H1 (cell line): ENCODE data around the gene C19orf85. TPM values are rescaled to one million over a fixed set of nuclear protein-coding genes. Genes with fewer than 3 reads are reported as not detected.
A peak's percentile ranks its signal among the peaks of the same experiment; 100 is the strongest.

Source experiments
- CTCF ChIA-PET: fragments of 300-600 bp; sonication (Branson Sonifier 250); formaldehyde crosslinking; loops from one replicate; lab custom pipeline; 2021; ENCODE audit not compliant: partially characterized antibody; lab: Charles Lee
- POLR2A ChIA-PET: fragments of 300-600 bp; sonication (Branson Sonifier 250); formaldehyde crosslinking; loops from one replicate; lab custom pipeline; 2021; ENCODE audit warnings: inconsistent platforms; ENCODE audit not compliant: partially characterized antibody; lab: Charles Lee
- DNase-seq, 2 experiments: peaks; one replicate each; pipeline versions ENCODE4 v3.0.0 to v3.0.0-alpha.2; 2010 to 2022; ENCODE audit warnings: low spot score in 2 of 2, low read depth in 1 of 2, mixed read lengths in 1 of 2
- FAIRE-seq: peaks from 2 replicates; lab custom pipeline; 2011; peaks lifted over from hg19 to GRCh38; lab: Jason Lieb, UNC
- H2AFZ ChIP-seq: 2 replicates; pipeline ENCODE4 v1.8.1; 2012; ENCODE audit warnings: low read length, inconsistent platforms
- H2AK5ac ChIP-seq: 2 replicates; pipeline ENCODE4 v1.6.1; 2013; ENCODE audit warnings: low read depth, low read length
- H2BK120ac ChIP-seq: replicated peaks from 2 replicates; pipeline ENCODE3; 2013; ENCODE audit warnings: low read depth, low read length, inconsistent platforms
- H2BK12ac ChIP-seq: 2 replicates; pipeline ENCODE4 v1.6.1; 2013; ENCODE audit warnings: low read depth, low read length
- H2BK15ac ChIP-seq: 2 replicates; pipeline ENCODE4 v1.6.1; 2013; ENCODE audit warnings: low read length
- H2BK20ac ChIP-seq: 2 replicates; pipeline ENCODE4 v1.6.1; 2013; ENCODE audit warnings: low read length
- H2BK5ac ChIP-seq: 2 replicates; pipeline ENCODE4 v1.6.1; 2013; ENCODE audit warnings: low read depth, low read length
- H3K14ac ChIP-seq: 2 replicates; pipeline ENCODE4 v1.6.1; 2013; ENCODE audit warnings: inconsistent platforms; ENCODE audit not compliant: insufficient read length
- H3K18ac ChIP-seq: 2 replicates; pipeline ENCODE4 v1.6.1; 2013; ENCODE audit warnings: low read length; ENCODE audit errors: extremely low read depth
- H3K23ac ChIP-seq: 2 replicates; pipeline ENCODE4 v1.6.1; 2013; ENCODE audit warnings: inconsistent platforms; ENCODE audit not compliant: insufficient read length
- H3K23me2 ChIP-seq: 2 replicates; pipeline ENCODE4 v1.6.1; 2013; ENCODE audit warnings: low read depth, low read length
- H3K27ac ChIP-seq: 2 replicates; pipeline ENCODE4 v1.6.1; 2011; ENCODE audit warnings: low read depth, low read length, inconsistent platforms
- H3K27me3 ChIP-seq, 4 experiments: replicated peaks in 1 of 4; 1 replicate in 1 of 4; 2 replicates in 3 of 4; pipeline versions ENCODE4 v1.6.1 to v1.8.1; 2011 to 2013; ENCODE audit warnings: low read length in 3 of 4, mild to moderate bottlenecking in 3 of 4, inconsistent platforms in 2 of 4, mixed read lengths in 2 of 4, moderate library complexity in 1 of 4; ENCODE audit not compliant: control insufficient read depth in 3 of 4, insufficient read depth in 3 of 4; ENCODE audit errors: extremely low read depth in 1 of 4
- H3K36me3 ChIP-seq, 4 experiments: 2 replicates each; pipeline versions ENCODE4 v1.6.1 to v1.8.1; 2011 to 2013; ENCODE audit warnings: mild to moderate bottlenecking in 4 of 4, low read length in 3 of 4, moderate library complexity in 2 of 4, control low read depth in 1 of 4, inconsistent platforms in 1 of 4; ENCODE audit not compliant: insufficient read depth in 4 of 4, control insufficient read depth in 2 of 4
- H3K4ac ChIP-seq: replicated peaks from 2 replicates; pipeline ENCODE3; 2013; ENCODE audit warnings: low read length, low read depth, mixed read lengths, inconsistent platforms; ENCODE audit not compliant: insufficient read length
- H3K4me1 ChIP-seq, 4 experiments: replicated peaks in 1 of 4; 1 replicate in 1 of 4; 2 replicates in 3 of 4; pipeline versions ENCODE4 v1.6.1 to v1.8.1; 2011 to 2013; ENCODE audit warnings: low read length in 3 of 4, inconsistent platforms in 2 of 4, mixed read lengths in 1 of 4; ENCODE audit not compliant: insufficient read depth in 4 of 4, control insufficient read depth in 3 of 4
- H3K4me2 ChIP-seq, 2 experiments: 2 replicates each; pipeline versions ENCODE4 v1.6.1 to v1.8.1; 2011 to 2013; ENCODE audit warnings: low read depth in 2 of 2, low read length in 2 of 2, control low read depth in 1 of 2, inconsistent platforms in 1 of 2, mild to moderate bottlenecking in 1 of 2; ENCODE audit not compliant: insufficient read depth in 1 of 2
- H3K4me3 ChIP-seq, 4 experiments: fragments of 200-600, 300-600 bp in 1 of 4; sonication (generic), shearing (Covaris generic), sonication (Bioruptor Twin) in 1 of 4; 2 replicates each; pipeline versions ENCODE4 v1.5.1 to v1.8.1; 2011 to 2016; ENCODE audit warnings: low read length in 4 of 4, low read depth in 3 of 4, control low read depth in 2 of 4, inconsistent platforms in 2 of 4, mild to moderate bottlenecking in 2 of 4, mixed read lengths in 1 of 4, moderate library complexity in 1 of 4; ENCODE audit not compliant: insufficient read depth in 2 of 4; ENCODE audit errors: extremely low read depth in 1 of 4
- H3K56ac ChIP-seq: replicated peaks from 2 replicates; pipeline ENCODE3; 2013; ENCODE audit warnings: low read depth, mild to moderate bottlenecking, mixed read lengths, low read length, inconsistent platforms; ENCODE audit not compliant: insufficient read length
- H3K79me1 ChIP-seq: 2 replicates; pipeline ENCODE4 v1.6.1; 2013; ENCODE audit warnings: low read depth, low read length, control low read depth
- H3K79me2 ChIP-seq, 2 experiments: 2 replicates each; pipeline versions ENCODE4 v1.6.1 to v1.8.1; 2012 to 2013; ENCODE audit warnings: low read length in 2 of 2, mild to moderate bottlenecking in 2 of 2, inconsistent platforms in 1 of 2; ENCODE audit not compliant: insufficient read depth in 2 of 2, control insufficient read depth in 1 of 2
- H3K9ac ChIP-seq, 4 experiments: replicated peaks in 1 of 4; 1 replicate in 1 of 4; 2 replicates in 3 of 4; pipeline versions ENCODE4 v1.6.1 to v1.8.1; 2011 to 2013; ENCODE audit warnings: low read depth in 3 of 4, low read length in 3 of 4, control low read depth in 2 of 4, mild to moderate bottlenecking in 2 of 4, moderate library complexity in 2 of 4, inconsistent platforms in 1 of 4; ENCODE audit errors: extremely low read depth in 1 of 4
- H3K9me3 ChIP-seq, 2 experiments: 2 replicates each; pipeline versions ENCODE4 v1.6.1 to v1.8.1; 2012 to 2013; ENCODE audit warnings: mild to moderate bottlenecking in 2 of 2, moderate library complexity in 2 of 2, control low read depth in 1 of 2, inconsistent platforms in 1 of 2, low read depth in 1 of 2, low read length in 1 of 2, mixed read lengths in 1 of 2; ENCODE audit not compliant: insufficient read depth in 2 of 2
- H4K20me1 ChIP-seq, 2 experiments: replicated peaks in 1 of 2; 2 replicates each; pipeline versions ENCODE3 to v1.8.1; 2011 to 2013; ENCODE audit warnings: inconsistent platforms in 2 of 2, low read length in 2 of 2, mild to moderate bottlenecking in 1 of 2; ENCODE audit not compliant: insufficient read depth in 2 of 2, control insufficient read depth in 1 of 2
- H4K5ac ChIP-seq: 2 replicates; pipeline ENCODE4 v1.6.1; 2013; ENCODE audit warnings: low read length, low read depth, mixed read lengths, inconsistent platforms; ENCODE audit not compliant: insufficient read length
- H4K8ac ChIP-seq: 2 replicates; pipeline ENCODE4 v1.8.0; 2013; ENCODE audit warnings: mild to moderate bottlenecking, moderate library complexity, low read length, inconsistent platforms; ENCODE audit not compliant: insufficient read depth; ENCODE audit errors: extremely low read depth
- H4K91ac ChIP-seq: replicated peaks from 2 replicates; pipeline ENCODE3; 2013; ENCODE audit warnings: low read length, mixed read lengths, inconsistent platforms; ENCODE audit not compliant: insufficient read length
- ASH2L ChIP-seq: fragments of 200-600, 300-600 bp; sonication (generic); IDR thresholded peaks from one replicate; pipeline ENCODE4 v1.7.1; 2017; ENCODE audit warnings: low read length
- CHD2 ChIP-seq: IDR thresholded peaks from 2 replicates; pipeline ENCODE4 v1.6.1; 2012; ENCODE audit warnings: low read length, improper control_type of control experiment
- RAD21 ChIP-seq, 2 experiments: IDR thresholded peaks in 1 of 2; conservative IDR thresholded peaks in 1 of 2; 2 replicates each; pipeline ENCODE4 v1.6.1; 2011; ENCODE audit warnings: low read depth in 2 of 2, low read length in 2 of 2, improper control_type of control experiment in 1 of 2, inconsistent platforms in 1 of 2, mild to moderate bottlenecking in 1 of 2, moderate library complexity in 1 of 2
- RNF2 ChIP-seq: fragments of 200-900, 300-1000 bp; sonication (generic); IDR thresholded peaks from 2 replicates; pipeline ENCODE4 v1.7.1; 2016; ENCODE audit warnings: borderline replicate concordance, low read depth, mild to moderate bottlenecking, antibody characterized with exemption, low read length; ENCODE audit not compliant: poor library complexity, severe bottlenecking; ENCODE audit errors: missing control alignments
- SAP30 ChIP-seq: fragments of 300-600 bp; sonication (generic); IDR thresholded peaks from 2 replicates; pipeline ENCODE4 v1.7.1; 2012; ENCODE audit warnings: low read length, moderate library complexity, mild to moderate bottlenecking, inconsistent platforms; ENCODE audit not compliant: insufficient read depth, insufficient replicate concordance
- SP4 ChIP-seq: IDR thresholded peaks from 2 replicates; pipeline ENCODE4 v1.6.1; 2012; ENCODE audit warnings: low read length, inconsistent platforms
- WGBS, 2 experiments: shearing (Covaris generic) in 1 of 2; methylation state at CpG; one replicate each; pipeline versions ENCODE4 v1.1.6 to v1.1.7; 2013 to 2015; ENCODE audit warnings: low lambda C conversion rate in 2 of 2, mixed read lengths in 2 of 2, inconsistent platforms in 1 of 2, low coverage in 1 of 2, missing lambda C conversion rate in 1 of 2; ENCODE audit not compliant: insufficient replicate concordance in 2 of 2, insufficient coverage in 1 of 2, insufficient read length in 1 of 2; ENCODE audit errors: extremely low coverage in 1 of 2, missing lambda C conversion rate in 1 of 2; 5-methylcytosine and 5-hydroxymethylcytosine counted together
- polyA plus RNA-seq, 7 experiments: library from polyadenylated mRNA; depleted of rRNA in 3 of 7; stranded (reverse) in 5 of 7; unstranded in 2 of 7; fragments of >200 nt in 5 of 7; fragments of 200-250 nt in 2 of 7; gene quantifications; 1 replicate in 5 of 7; 2 replicates in 1 of 7; 4 replicates in 1 of 7; pipeline versions ENCODE4 v1.2.1 to v1.2.3, GENCODE V29; 2011 to 2013; ENCODE audit warnings: missing spikeins in 2 of 7, mixed read lengths in 2 of 7
- total RNA-seq: library from RNA; stranded (reverse); fragmentation: NEBNext Ultra II Directional; extraction: Animal tissue kit (Norgen Biotek cat#: 25700); gene quantifications from 2 replicates; pipeline ENCODE4 v1.2.1, GENCODE V29; 2021

C19orf85 gene
- total and polyA plus RNA-seq, 2 of the 8 experiments (the other 6 are each of a cell fraction or from before 2014, with no cell fraction given): 2.2 to 3.2 TPM

DNA sequence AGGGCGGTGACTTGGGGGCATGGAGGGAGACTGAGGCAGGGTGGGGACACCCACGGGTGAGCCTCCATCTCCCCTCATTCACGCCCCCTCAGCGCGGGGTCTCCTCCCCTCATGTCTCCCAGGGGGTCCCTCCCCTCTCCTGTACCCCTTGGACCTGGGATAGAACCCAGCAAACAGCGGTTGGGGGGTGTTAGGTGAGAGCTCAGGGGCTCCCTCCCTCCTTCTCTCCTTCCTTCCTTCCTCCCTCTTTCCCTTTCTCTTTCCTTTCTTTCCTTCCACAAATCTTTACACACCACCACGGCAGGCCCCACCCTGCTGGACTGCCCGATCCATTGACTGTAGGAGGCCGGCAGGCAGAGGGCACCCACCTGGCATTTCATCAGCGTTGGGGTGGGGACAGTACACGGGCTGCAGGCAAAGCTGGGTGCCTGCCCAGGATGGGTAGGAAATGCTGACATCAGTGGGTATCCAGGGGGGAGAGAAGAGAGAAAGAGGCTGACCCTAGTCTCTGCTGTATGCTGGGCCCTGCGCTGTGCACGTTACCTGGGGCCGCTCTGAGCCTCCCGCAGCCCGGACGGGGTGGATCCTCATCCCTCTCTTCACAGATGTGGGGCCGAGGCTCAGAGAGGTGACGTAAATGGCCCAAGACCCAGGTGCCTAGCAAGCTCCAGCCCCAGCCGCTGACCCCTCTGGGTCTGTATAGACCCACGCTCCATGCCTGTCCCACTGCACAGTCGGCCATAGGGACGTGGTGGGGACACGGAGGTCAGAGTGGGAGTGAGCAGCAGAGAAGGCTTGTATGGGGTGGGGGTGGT is 27.2 kb upstream of the C19orf85 start:
- Histone ChIP-seq H3K23ac (no peak overlapping the region), H4K8ac (no peak overlapping the region; the same call in 1 of the 2 replicates), H3K79me2 (no peaks in the 10 kb centered on the region), H2AK5ac (no peak overlapping the region), H3K36me3 (no peaks in the 10 kb centered on the region), H4K91ac (no peak overlapping the region), H2BK5ac (no peak overlapping the region), H3K9me3 (no peaks in the 10 kb centered on the region), H3K23me2 (peaks cover 3% of the 10 kb centered on the region), H2BK12ac (0 out of 2 replicates have a peak overlapping the region, but pooled peaks have one; percentile 75), H3K79me1 (no peaks in the 10 kb centered on the region), H4K20me1 (peaks cover 0 to 1% of the 10 kb centered on the region in 2 experiments), H3K18ac (no peak overlapping the region), H3K9ac (no peak overlapping the region), H2BK20ac (no peak overlapping the region), H3K4me3 (no peak overlapping the region), H3K4ac (no peak overlapping the region), H2AFZ (no peak overlapping the region), H3K27ac (no peak overlapping the region), H2BK120ac (no peak overlapping the region), H3K4me2 (no peak overlapping the region), H3K27me3 (no peaks in the 10 kb centered on the region; a peak in 2 of 7 replicates), H3K56ac (no peak overlapping the region), H3K4me1 (peaks cover 0 to 35% (median 24%) of the 10 kb centered on the region in 4 experiments; a peak in 6 of 7 replicates), H2BK15ac (0 out of 2 replicates have a peak overlapping the region, but pooled peaks have one; percentile 18), H3K14ac (no peak overlapping the region), H4K5ac (no peak overlapping the region)
- DNase-seq: no peak
- CTCF ChIA-PET: interaction anchor here (1.0 to 3.0 kb wide), 6 partner anchors 12 to 141 kb away, joined by 3 to 17 read pairs (median 4); no protein-coding TSS in a partner anchor
- FAIRE-seq: no peak
- TF ChIP-seq ASH2L: no peak
- no peak for TF ChIP-seq SAP30
- TF ChIP-seq RNF2: no peak
- no peak for TF ChIP-seq CHD2
- TF ChIP-seq SP4: no peak
- no peak for TF ChIP-seq RAD21 (IDR thresholded peaks at IDR 0.05 in 1 of 2, conservative IDR thresholded peaks at IDR 0.05 in 1 of 2; ENCODE audit: low read depth in 2 of 2, low read length in 2 of 2)
- POLR2A ChIA-PET: interaction anchor here (3.9 to 7.5 kb wide), 2 partner anchors 8 to 16 kb away, joined by 27 to 57 read pairs; partner anchors contain the start of genes NAT14 and ZNF628
- WGBS, 2 experiments: 83% methylated on average over 18 of the region's 24 CpGs; no CpG with 5 or more reads in 1 of the 2 experiments
